CD14-positive monocyte (primary cell): Measurements from ENCODE around the gene PEX5L. TPM values are rescaled to one million over a fixed set of nuclear protein-coding genes. Genes with fewer than 3 reads are reported as not detected.

ENCODE experiments used
- DNase-seq, 3 donors: peaks; one replicate each; pipeline ENCODE4 v3.0.0-alpha.2; 2011 to 2022
- H2AFZ ChIP-seq: 2 replicates; pipeline ENCODE4 v1.6.0; 2012; ENCODE audit warnings: mild to moderate bottlenecking, low read depth, low read length, inconsistent platforms; ENCODE audit not compliant: insufficient read depth, poor library complexity, severe bottlenecking
- H3K27ac ChIP-seq, 2 donors: 1 replicate in 1 of 2; 2 replicates in 1 of 2; pipeline ENCODE4 v1.5.1; 2012 to 2013; ENCODE audit warnings: low read length in 2 of 2, control low read depth in 1 of 2, inconsistent platforms in 1 of 2, low read depth in 1 of 2, mild to moderate bottlenecking in 1 of 2
- H3K27me3 ChIP-seq, 2 donors: one replicate each; pipeline versions ENCODE4 v1.6.0 to v1.6.1; 2011 to 2013; ENCODE audit warnings: low read length in 2 of 2; ENCODE audit not compliant: control insufficient read depth in 2 of 2, insufficient read depth in 2 of 2
- H3K36me3 ChIP-seq, 2 donors: replicated peaks in 1 of 2; 1 replicate in 1 of 2; 2 replicates in 1 of 2; pipeline versions ENCODE4 v1.5.1 to v1.6.1; 2012 to 2013; ENCODE audit warnings: low read length in 2 of 2, control low read depth in 1 of 2, inconsistent platforms in 1 of 2, mild to moderate bottlenecking in 1 of 2; ENCODE audit not compliant: insufficient read depth in 2 of 2, control insufficient read depth in 1 of 2
- H3K4me1 ChIP-seq, 2 donors: 1 replicate in 1 of 2; 2 replicates in 1 of 2; pipeline versions ENCODE4 v1.5.1 to v1.6.1; 2012 to 2013; ENCODE audit warnings: low read length in 2 of 2, control low read depth in 1 of 2, inconsistent platforms in 1 of 2, mild to moderate bottlenecking in 1 of 2, moderate library complexity in 1 of 2; ENCODE audit not compliant: insufficient read depth in 2 of 2, control insufficient read depth in 1 of 2
- H3K4me2 ChIP-seq: replicated peaks from 2 replicates; pipeline ENCODE3; 2012; ENCODE audit warnings: low read length, moderate library complexity, mild to moderate bottlenecking; ENCODE audit not compliant: poor library complexity, severe bottlenecking; ENCODE audit errors: extremely low read depth
- H3K4me3 ChIP-seq, 3 experiments: fragments of 200-600 bp in 1 of 3; sonication (generic) in 1 of 3; replicated peaks in 1 of 3; 1 replicate in 2 of 3; 2 replicates in 1 of 3; pipeline ENCODE4 v1.5.1; 2011 to 2013; ENCODE audit warnings: low read length in 3 of 3, mild to moderate bottlenecking in 3 of 3, control low read depth in 2 of 3, low read depth in 2 of 3, inconsistent platforms in 1 of 3, moderate library complexity in 1 of 3
- H3K79me2 ChIP-seq: 2 replicates; pipeline ENCODE4 v1.6.0; 2012; ENCODE audit warnings: mild to moderate bottlenecking, control low read depth, inconsistent platforms, low read length, moderate library complexity; ENCODE audit not compliant: insufficient read depth
- H3K9ac ChIP-seq: 2 replicates; pipeline ENCODE4 v1.6.0; 2017; ENCODE audit warnings: low read length, mild to moderate bottlenecking; ENCODE audit not compliant: insufficient read depth, poor library complexity, severe bottlenecking
- H3K9me3 ChIP-seq, 2 donors: replicated peaks in 1 of 2; 1 replicate in 1 of 2; 2 replicates in 1 of 2; pipeline versions ENCODE4 v1.5.1 to v1.6.1; 2012 to 2013; ENCODE audit warnings: low read length in 2 of 2, control low read depth in 1 of 2; ENCODE audit not compliant: control insufficient read depth in 1 of 2, insufficient read depth in 1 of 2
- H4K20me1 ChIP-seq: 2 replicates; pipeline ENCODE4 v1.6.0; 2012; ENCODE audit warnings: mild to moderate bottlenecking, low read length, control low read depth, moderate library complexity; ENCODE audit not compliant: insufficient read depth
- H3K27ac Mint-ChIP-seq, 7 donors: one replicate each; pipeline ENCODE4 v1.8.0; 2020; ENCODE audit warnings: mild to moderate bottlenecking in 7 of 7, mixed read lengths in 7 of 7, moderate library complexity in 6 of 7, inconsistent platforms in 2 of 7
- H3K27me3 Mint-ChIP-seq, 3 donors: one replicate each; pipeline ENCODE4 v1.8.0; 2021 to 2022; ENCODE audit warnings: low read depth in 3 of 3, mild to moderate bottlenecking in 3 of 3, mixed read lengths in 3 of 3, moderate library complexity in 3 of 3, inconsistent platforms in 1 of 3
- H3K36me3 Mint-ChIP-seq, 2 donors: one replicate each; pipeline ENCODE4 v1.8.0; 2020; ENCODE audit warnings: mixed read lengths in 2 of 2, inconsistent platforms in 1 of 2, mild to moderate bottlenecking in 1 of 2
- H3K4me1 Mint-ChIP-seq: one replicate; pipeline ENCODE4 v1.8.0; 2020; ENCODE audit warnings: mild to moderate bottlenecking, mixed read lengths
- H3K4me3 Mint-ChIP-seq, 2 donors: one replicate each; pipeline ENCODE4 v1.8.0; 2020; ENCODE audit warnings: mild to moderate bottlenecking in 2 of 2, mixed read lengths in 2 of 2, moderate library complexity in 1 of 2
- H3K9me3 Mint-ChIP-seq, 7 donors: one replicate each; pipeline ENCODE4 v1.8.0; 2020 to 2022; ENCODE audit warnings: mixed read lengths in 7 of 7, mild to moderate bottlenecking in 6 of 7, moderate library complexity in 6 of 7, inconsistent platforms in 2 of 7
- CTCF ChIP-seq: fragments of 200-600 bp; IDR thresholded peaks from one replicate; pipeline ENCODE4 v1.8.0; 2022; ENCODE audit warnings: antibody characterized with exemption, mild to moderate bottlenecking
- WGBS: methylation state at CpG from one replicate; pipeline ENCODE4 v1.1.5; 2013; ENCODE audit warnings: missing lambda C conversion rate; ENCODE audit not compliant: insufficient coverage; 5-methylcytosine and 5-hydroxymethylcytosine counted together
- intact Hi-C, 2 donors: fragments of 100-400 bp; cut with micrococcal nuclease; formaldehyde crosslinking; loops; one replicate each; pipeline versions ENCODE4 v1.15.0 to v1.15.1; 2023
- polyA plus RNA-seq, 3 donors: library from polyadenylated mRNA; depleted of rRNA in 1 of 3; unstranded in 2 of 3; stranded (reverse) in 1 of 3; fragments of 300-500 nt in 2 of 3; fragments of >200 nt in 1 of 3; fragmentation: Illumina TruSeq in 2 of 3; gene quantifications; 1 replicate in 2 of 3; 2 replicates in 1 of 3; pipeline ENCODE4 v1.2.3, GENCODE V29; 2012 to 2021

The PEX5L gene
- polyA plus RNA-seq, 3 donors: not detected

GRCh38 chr3:180004542-180004941 lies 32.2 kb downstream of the PEX5L start:
- H3K4me2 ChIP-seq: no peak overlapping the region
- no peaks in the 10 kb centered on the region for H4K20me1 ChIP-seq
- peaks cover 0 to 31% (median 18%) of the 10 kb centered on the region in 7 donors for H3K9me3 Mint-ChIP-seq
- H3K4me1 ChIP-seq: no peaks in the 10 kb centered on the region
- no peak overlapping the region for H3K9ac ChIP-seq
- H3K79me2 ChIP-seq: no peaks in the 10 kb centered on the region
- no peak overlapping the region for H2AFZ ChIP-seq
- no CpG with 5 or more reads among the region's 2 CpGs for WGBS
- intact Hi-C loops: no loop called here
- DNase-seq: no peak
- TF ChIP-seq CTCF: no peak
- no peaks in the 10 kb centered on the region for H3K36me3 ChIP-seq
- H3K36me3 Mint-ChIP-seq: no peaks in the 10 kb centered on the region
- H3K27ac ChIP-seq: no peak overlapping the region
- H3K4me1 Mint-ChIP-seq: no peaks in the 10 kb centered on the region
- H3K27me3 Mint-ChIP-seq: peaks cover 0 to 4% (median 1%) of the 10 kb centered on the region in 3 donors
- peaks cover 9 to 17% of the 10 kb centered on the region in 2 donors for H3K9me3 ChIP-seq
- H3K4me3 Mint-ChIP-seq: no peak overlapping the region
- H3K27me3 ChIP-seq: no peaks in the 10 kb centered on the region
- no peak overlapping the region for H3K4me3 ChIP-seq
- no peak overlapping the region for H3K27ac Mint-ChIP-seq

- Histone ChIP-seq H3K9me3 (peaks cover 0 to 4% of the 10 kb centered on the region in 2 donors), H2AFZ (no peak overlapping the region), H3K9ac (no peak overlapping the region), H3K36me3 (no peaks in the 10 kb centered on the region), H3K79me2 (no peaks in the 10 kb centered on the region), H3K27me3 (no peaks in the 10 kb centered on the region), H3K4me3 (no peak overlapping the region), H3K4me1 (no peaks in the 10 kb centered on the region), H3K27ac (no peak overlapping the region), H4K20me1 (no peaks in the 10 kb centered on the region), H3K4me2 (no peak overlapping the region)
- Mint-ChIP-seq H3K4me1 (no peaks in the 10 kb centered on the region), H3K9me3 (peaks cover 0 to 18% (median 8%) of the 10 kb centered on the region in 7 donors), H3K4me3 (no peak overlapping the region), H3K36me3 (no peaks in the 10 kb centered on the region), H3K27me3 (peaks cover 0 to 5% (median 1%) of the 10 kb centered on the region in 3 donors), H3K27ac (no peak overlapping the region)
- intact Hi-C loops: no loop called here
- DNase-seq: no peak
- TF ChIP-seq CTCF: no peak
- no CpG with 5 or more reads among the region's 2 CpGs for WGBS
Observed at GRCh38 chr3:180002006-180002405, 34.7 kb downstream of the PEX5L start.
